IMR-90 (cell line): ENCODE measurements around the gene ACTL9. TPM values are rescaled to one million over a fixed set of nuclear protein-coding genes. Genes with fewer than 3 reads are reported as not detected.

ENCODE experiments used
- ATAC-seq: fragments of 200-7000 bp; cut with Tn5 transposase; 2 replicates; pipeline ENCODE4 v1.9.1; 2020; ENCODE audit warnings: low read depth, mild to moderate bottlenecking, moderate library complexity
- BruUV-seq: library from RNA; stranded (reverse); fragments of 400-500 nt; replicated peaks from 2 replicates; lab custom pipeline; 2021; lab: Mats Ljungman, UMichigan
- CTCF ChIA-PET: fragments of 300-600 bp; formaldehyde crosslinking; extraction: SDS; loops from one replicate; lab custom pipeline; 2021; ENCODE audit warnings: antibody characterized with exemption; lab: Yijun Ruan, JAX
- POLR2A ChIA-PET: fragments of 300-600 bp; sonication (Branson Sonifier 250); formaldehyde crosslinking; loops from one replicate; lab custom pipeline; 2022; ENCODE audit warnings: antibody characterized with exemption; ENCODE audit not compliant: unreplicated experiment; lab: Charles Lee
- DNase-seq: peaks from one replicate; pipeline ENCODE4 v3.0.0; 2013
- H2AFZ ChIP-seq: replicated peaks from 2 replicates; pipeline ENCODE3; 2013; ENCODE audit warnings: low read length, mild to moderate bottlenecking; ENCODE audit not compliant: poor library complexity
- H2AK5ac ChIP-seq: 2 replicates; pipeline ENCODE4 v1.6.1; 2013; ENCODE audit warnings: low read depth, low read length, inconsistent platforms
- H2AK9ac ChIP-seq: replicated peaks from 2 replicates; pipeline ENCODE3; 2013; ENCODE audit warnings: mild to moderate bottlenecking, low read depth, low read length, moderate library complexity; ENCODE audit not compliant: poor library complexity
- H2BK120ac ChIP-seq: 2 replicates; pipeline ENCODE4 v1.6.1; 2013; ENCODE audit warnings: low read depth, low read length, inconsistent platforms
- H2BK15ac ChIP-seq: 3 replicates; pipeline ENCODE4 v1.6.1; 2013; ENCODE audit warnings: low read depth, low read length, inconsistent platforms
- H2BK20ac ChIP-seq: 2 replicates; pipeline ENCODE4 v1.6.1; 2013; ENCODE audit warnings: low read depth, mild to moderate bottlenecking, inconsistent platforms, low read length, moderate library complexity
- H2BK5ac ChIP-seq: 2 replicates; pipeline ENCODE4 v1.6.1; 2013; ENCODE audit warnings: mild to moderate bottlenecking, low read depth, low read length, inconsistent platforms; ENCODE audit not compliant: poor library complexity, severe bottlenecking
- H3K14ac ChIP-seq: replicated peaks from 2 replicates; pipeline ENCODE4 v1.6.1; 2013; ENCODE audit warnings: low read depth, low read length, inconsistent platforms
- H3K18ac ChIP-seq: 2 replicates; pipeline ENCODE4 v1.6.1; 2013; ENCODE audit warnings: low read depth, low read length, control low read depth
- H3K23ac ChIP-seq: 2 replicates; pipeline ENCODE4 v1.6.1; 2013; ENCODE audit warnings: low read depth, low read length, inconsistent platforms
- H3K27ac ChIP-seq: 2 replicates; pipeline ENCODE4 v1.5.1; 2013; ENCODE audit warnings: mild to moderate bottlenecking, control low read depth, low read length; ENCODE audit not compliant: insufficient read depth
- H3K27me3 ChIP-seq: 2 replicates; pipeline ENCODE4 v1.6.1; 2013; ENCODE audit warnings: low read length; ENCODE audit not compliant: control insufficient read depth, insufficient read depth
- H3K36me3 ChIP-seq: 2 replicates; pipeline ENCODE4 v1.6.1; 2013; ENCODE audit warnings: low read length, mixed read lengths; ENCODE audit not compliant: control insufficient read depth, insufficient read depth
- H3K4ac ChIP-seq: 2 replicates; pipeline ENCODE4 v1.6.1; 2013; ENCODE audit warnings: low read depth, low read length, inconsistent platforms
- H3K4me1 ChIP-seq: 2 replicates; pipeline ENCODE4 v1.6.1; 2013; ENCODE audit warnings: low read length, mixed read lengths; ENCODE audit not compliant: control insufficient read depth, insufficient read depth
- H3K4me2 ChIP-seq: 2 replicates; pipeline ENCODE4 v1.6.1; 2013; ENCODE audit warnings: low read depth, mild to moderate bottlenecking, control low read depth, low read length, moderate library complexity
- H3K4me3 ChIP-seq: 2 replicates; pipeline ENCODE4 v1.5.1; 2013; ENCODE audit warnings: low read depth, mild to moderate bottlenecking, control low read depth, low read length, moderate library complexity; ENCODE audit not compliant: insufficient read depth
- H3K56ac ChIP-seq: 2 replicates; pipeline ENCODE4 v1.6.1; 2013; ENCODE audit warnings: low read length, inconsistent platforms; ENCODE audit not compliant: insufficient read depth; ENCODE audit errors: extremely low read depth
- H3K79me1 ChIP-seq, 2 experiments: 2 replicates each; pipeline ENCODE4 v1.6.1; 2013; ENCODE audit warnings: low read length in 2 of 2, inconsistent platforms in 1 of 2, low read depth in 1 of 2
- H3K9ac ChIP-seq: 2 replicates; pipeline ENCODE4 v1.6.1; 2013; ENCODE audit warnings: low read depth, low read length, control low read depth
- H3K9me1 ChIP-seq: 2 replicates; pipeline ENCODE4 v1.6.1; 2013; ENCODE audit warnings: low read length, inconsistent platforms; ENCODE audit not compliant: insufficient read depth
- H3K9me3 ChIP-seq: 2 replicates; pipeline ENCODE4 v1.6.1; 2013; ENCODE audit warnings: low read length; ENCODE audit not compliant: control insufficient read depth, insufficient read depth
- H4K20me1 ChIP-seq: 2 replicates; pipeline ENCODE4 v1.6.1; 2013; ENCODE audit warnings: low read length, inconsistent platforms; ENCODE audit not compliant: insufficient read depth
- H4K5ac ChIP-seq: 2 replicates; pipeline ENCODE4 v1.6.1; 2013; ENCODE audit warnings: mild to moderate bottlenecking, low read depth, low read length, control low read depth
- H4K8ac ChIP-seq, 2 experiments: 2 replicates each; pipeline ENCODE4 v1.6.1; 2013; ENCODE audit warnings: low read depth in 2 of 2, low read length in 2 of 2, control low read depth in 1 of 2, inconsistent platforms in 1 of 2
- H4K91ac ChIP-seq: 2 replicates; pipeline ENCODE4 v1.6.1; 2013; ENCODE audit warnings: low read depth, low read length, inconsistent platforms; ENCODE audit not compliant: insufficient read depth
- BHLHE40 ChIP-seq: fragments of 150-350 bp; IDR thresholded peaks from 2 replicates; pipeline ENCODE4 v1.6.1; 2016; ENCODE audit warnings: mild to moderate bottlenecking, low read depth, low read length
- CEBPB ChIP-seq: IDR thresholded peaks from 2 replicates; pipeline ENCODE4 v1.6.1; 2012; ENCODE audit warnings: low read depth, low read length, improper control_type of control experiment
- CHD1 ChIP-seq: IDR thresholded peaks from 2 replicates; pipeline ENCODE4 v1.6.1; 2012; ENCODE audit warnings: low read depth, low read length, improper control_type of control experiment
- FOS ChIP-seq: fragments of 150-350 bp; IDR thresholded peaks from 2 replicates; pipeline ENCODE4 v1.6.1; 2016; ENCODE audit warnings: low read depth, low read length
- MAFK ChIP-seq: IDR thresholded peaks from 2 replicates; pipeline ENCODE4 v1.6.1; 2012; ENCODE audit warnings: low read depth, low read length, improper control_type of control experiment
- MAZ ChIP-seq: IDR thresholded peaks from 2 replicates; pipeline ENCODE4 v1.6.1; 2012; ENCODE audit warnings: low read depth, mild to moderate bottlenecking, low read length, improper control_type of control experiment, moderate library complexity, borderline replicate concordance
- MXI1 ChIP-seq: IDR thresholded peaks from 2 replicates; pipeline ENCODE4 v1.6.1; 2012; ENCODE audit warnings: low read depth, mild to moderate bottlenecking, low read length, moderate library complexity, borderline replicate concordance
- NFE2L2 ChIP-seq: fragments of 150-350 bp; IDR thresholded peaks from 2 replicates; pipeline ENCODE4 v1.6.1; 2016; ENCODE audit warnings: low read depth, mild to moderate bottlenecking, low read length
- POLR2A ChIP-seq: IDR thresholded peaks from 2 replicates; pipeline ENCODE4 v1.6.1; 2012; ENCODE audit warnings: mild to moderate bottlenecking, low read depth, low read length
- RAD21 ChIP-seq: IDR thresholded peaks from 2 replicates; pipeline ENCODE4 v1.6.1; 2012; ENCODE audit warnings: low read length, improper control_type of control experiment
- RCOR1 ChIP-seq: IDR thresholded peaks from 2 replicates; pipeline ENCODE4 v1.6.1; 2012; ENCODE audit warnings: mild to moderate bottlenecking, low read length, improper control_type of control experiment; ENCODE audit not compliant: insufficient replicate concordance
- RFX5 ChIP-seq: IDR thresholded peaks from 2 replicates; pipeline ENCODE4 v1.8.0; 2012; ENCODE audit warnings: low read depth, mild to moderate bottlenecking, low read length, moderate library complexity
- SMC3 ChIP-seq: fragments of 150-350 bp; IDR thresholded peaks from 2 replicates; pipeline ENCODE4 v1.6.1; 2016; ENCODE audit warnings: low read depth, mild to moderate bottlenecking, antibody characterized with exemption, low read length, moderate library complexity
- USF2 ChIP-seq: fragments of 150-350 bp; IDR thresholded peaks from 2 replicates; pipeline ENCODE4 v1.6.1; 2017; ENCODE audit warnings: mild to moderate bottlenecking, antibody characterized with exemption, low read length, low read depth
- WGBS, 2 experiments: methylation state at CpG; one replicate each; pipeline versions ENCODE4 v1.1.5 to v1.1.7; 2013; ENCODE audit warnings: missing lambda C conversion rate in 2 of 2; ENCODE audit not compliant: insufficient read length in 1 of 2; ENCODE audit errors: extremely low coverage in 2 of 2; 5-methylcytosine and 5-hydroxymethylcytosine counted together
- dilution Hi-C: fragments of 300-500 bp; cut with HindIII; formaldehyde crosslinking; loops from one replicate; pipeline ENCODE4 v1.14.3; 2018; ENCODE audit warnings: low sequenced_read_pairs; ENCODE audit not compliant: unreplicated experiment
- in situ Hi-C: fragments of 300-500 bp; cut with MboI; formaldehyde crosslinking; loops from 3 replicates; pipeline ENCODE4 v1.14.3; 2019; ENCODE audit warnings: low sequenced_read_pairs, inconsistent platforms, mixed read lengths
- intact Hi-C: fragments of 100-400 bp; cut with micrococcal nuclease; formaldehyde crosslinking; loops from 2 replicates; pipeline ENCODE4 v1.10.0; 2022
- polyA plus RNA-seq, 3 experiments: library from polyadenylated mRNA; depleted of rRNA; stranded (reverse); fragments of >200 nt; gene quantifications; 2 replicates each; pipeline ENCODE4 v1.2.3, GENCODE V29; 2012; ENCODE audit warnings: low replicate concordance in 1 of 3
- total RNA-seq: library from RNA; depleted of rRNA; stranded (reverse); fragments of >200 nt; gene quantifications from 2 replicates; pipeline ENCODE4 v1.2.3, GENCODE V29; 2012
- TF ChIP-seq, protein P1 (sequence below): conservative IDR thresholded peaks from 2 replicates; pipeline ENCODE4 v1.5.1; 2012; ENCODE audit warnings: mild to moderate bottlenecking, low read depth, low read length, improper control_type of control experiment
- TF ChIP-seq, protein P2 (sequence below): fragments of 150-350 bp; IDR thresholded peaks from 2 replicates; pipeline ENCODE4 v1.6.1; 2016; ENCODE audit warnings: low read depth, mild to moderate bottlenecking, low read length, moderate library complexity, borderline replicate concordance

ACTL9 gene
- total and polyA plus RNA-seq, 2 of the 4 experiments (the other 2 are of a cell fraction) = not detected

- no peak for DNase-seq
- WGBS, 2 experiments = no CpG with 5 or more reads among the region's 5 CpGs
- H2BK15ac ChIP-seq = no peak overlapping the region
- H3K56ac ChIP-seq = no peak overlapping the region
- in situ Hi-C loops (no loop called here), dilution Hi-C loops (no loop called here), intact Hi-C loops (no loop called here)
- H2BK5ac ChIP-seq = no peak overlapping the region
- no peak overlapping the region for H3K18ac ChIP-seq
- no peaks in the 10 kb centered on the region for H3K79me1 ChIP-seq
- BruUV-seq = no TSS peak
- H4K5ac ChIP-seq = no peak overlapping the region
- TF ChIP-seq, protein P1, sequence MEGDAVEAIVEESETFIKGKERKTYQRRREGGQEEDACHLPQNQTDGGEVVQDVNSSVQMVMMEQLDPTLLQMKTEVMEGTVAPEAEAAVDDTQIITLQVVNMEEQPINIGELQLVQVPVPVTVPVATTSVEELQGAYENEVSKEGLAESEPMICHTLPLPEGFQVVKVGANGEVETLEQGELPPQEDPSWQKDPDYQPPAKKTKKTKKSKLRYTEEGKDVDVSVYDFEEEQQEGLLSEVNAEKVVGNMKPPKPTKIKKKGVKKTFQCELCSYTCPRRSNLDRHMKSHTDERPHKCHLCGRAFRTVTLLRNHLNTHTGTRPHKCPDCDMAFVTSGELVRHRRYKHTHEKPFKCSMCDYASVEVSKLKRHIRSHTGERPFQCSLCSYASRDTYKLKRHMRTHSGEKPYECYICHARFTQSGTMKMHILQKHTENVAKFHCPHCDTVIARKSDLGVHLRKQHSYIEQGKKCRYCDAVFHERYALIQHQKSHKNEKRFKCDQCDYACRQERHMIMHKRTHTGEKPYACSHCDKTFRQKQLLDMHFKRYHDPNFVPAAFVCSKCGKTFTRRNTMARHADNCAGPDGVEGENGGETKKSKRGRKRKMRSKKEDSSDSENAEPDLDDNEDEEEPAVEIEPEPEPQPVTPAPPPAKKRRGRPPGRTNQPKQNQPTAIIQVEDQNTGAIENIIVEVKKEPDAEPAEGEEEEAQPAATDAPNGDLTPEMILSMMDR = no peak
- TF ChIP-seq BHLHE40 = no peak
- no peak for TF ChIP-seq RFX5
- no peak for TF ChIP-seq USF2
- TF ChIP-seq MAZ = no peak
- TF ChIP-seq NFE2L2 = no peak
- TF ChIP-seq, protein P2, sequence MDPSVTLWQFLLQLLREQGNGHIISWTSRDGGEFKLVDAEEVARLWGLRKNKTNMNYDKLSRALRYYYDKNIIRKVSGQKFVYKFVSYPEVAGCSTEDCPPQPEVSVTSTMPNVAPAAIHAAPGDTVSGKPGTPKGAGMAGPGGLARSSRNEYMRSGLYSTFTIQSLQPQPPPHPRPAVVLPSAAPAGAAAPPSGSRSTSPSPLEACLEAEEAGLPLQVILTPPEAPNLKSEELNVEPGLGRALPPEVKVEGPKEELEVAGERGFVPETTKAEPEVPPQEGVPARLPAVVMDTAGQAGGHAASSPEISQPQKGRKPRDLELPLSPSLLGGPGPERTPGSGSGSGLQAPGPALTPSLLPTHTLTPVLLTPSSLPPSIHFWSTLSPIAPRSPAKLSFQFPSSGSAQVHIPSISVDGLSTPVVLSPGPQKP = no peak
- no peak for TF ChIP-seq FOS
- no peak for TF ChIP-seq RCOR1
- TF ChIP-seq RAD21 = no peak
- no peak for TF ChIP-seq MXI1
- no peak for TF ChIP-seq MAFK
- TF ChIP-seq CHD1 = no peak
- no peak for TF ChIP-seq POLR2A
- TF ChIP-seq SMC3 = no peak
- no peak for TF ChIP-seq CEBPB
- no peak for ATAC-seq
- H4K91ac ChIP-seq = no peak overlapping the region
- H2BK20ac ChIP-seq = no peak overlapping the region
- H2AFZ ChIP-seq = no peak overlapping the region
- H3K9me1 ChIP-seq = no peaks in the 10 kb centered on the region
- peaks cover 12% of the 10 kb centered on the region for H3K9me3 ChIP-seq
- POLR2A ChIA-PET = no interaction called here
- H3K4me3 ChIP-seq = no peak overlapping the region
- no peak overlapping the region for H2BK120ac ChIP-seq
- H4K8ac ChIP-seq = no peak overlapping the region
- H3K27me3 ChIP-seq = no peaks in the 10 kb centered on the region
- CTCF ChIA-PET = no interaction called here
- no peak overlapping the region for H3K9ac ChIP-seq
- H3K4me2 ChIP-seq = no peak overlapping the region
- no peaks in the 10 kb centered on the region for H3K4me1 ChIP-seq
- no peak overlapping the region for H3K27ac ChIP-seq
- no peak overlapping the region for H3K23ac ChIP-seq
- no peak overlapping the region for H2AK5ac ChIP-seq
- no peaks in the 10 kb centered on the region for H3K36me3 ChIP-seq
- H4K20me1 ChIP-seq = no peaks in the 10 kb centered on the region
- no peak overlapping the region for H3K4ac ChIP-seq
- H2AK9ac ChIP-seq = no peak overlapping the region
- no peak overlapping the region for H3K14ac ChIP-seq
These were observed 12.0 kb downstream of the ACTL9 start for GRCh38 chr19:8686549-8686948.
